Measurements from ENCODE around the gene FHOD3. TPM values are rescaled to one million over a fixed set of nuclear protein-coding genes. Genes with fewer than 3 reads are reported as not detected.

FHOD3 gene
- total and polyA plus RNA-seq, 2 experiments from 2014 or later = 2.7 to 8.7 TPM

DNA sequence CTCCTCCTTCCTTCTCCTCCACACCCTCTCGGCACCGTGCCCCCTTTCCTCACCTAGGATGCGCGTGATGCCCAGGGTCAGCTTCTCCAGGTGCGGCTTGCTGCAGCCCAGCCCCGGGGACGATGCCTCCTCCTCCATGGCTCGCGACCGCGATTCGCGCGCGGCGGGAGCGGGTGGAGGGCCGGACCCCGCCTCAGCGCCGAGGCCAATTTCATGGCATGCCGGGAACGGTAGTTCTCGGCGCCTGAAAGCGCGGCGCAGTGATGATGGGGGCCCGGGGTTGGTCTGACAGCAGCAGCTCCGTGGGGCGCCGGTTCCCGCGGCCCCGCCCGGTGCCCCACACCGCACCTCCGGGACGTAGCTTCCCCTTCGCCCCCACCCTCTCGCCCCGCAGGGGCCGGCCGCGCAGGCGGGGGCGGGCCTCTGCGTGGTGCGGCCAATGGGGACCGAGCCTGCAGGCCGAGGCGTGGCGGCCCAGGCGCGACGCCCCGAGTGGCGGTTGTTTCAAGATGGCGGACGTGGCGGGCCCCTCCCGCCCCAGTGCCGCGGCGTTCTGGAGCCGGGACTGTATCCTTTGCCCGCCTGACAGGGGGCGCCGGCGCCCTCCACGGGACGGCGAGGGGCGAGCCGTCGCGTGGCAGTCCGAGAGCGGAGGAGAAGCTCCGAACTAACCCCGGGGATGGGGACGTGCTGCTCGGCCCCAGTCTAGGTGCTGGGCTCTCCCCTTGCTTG lies 531.3 kb downstream of the FHOD3 start, which contains the start of the genes KIAA1328 and TPGS2:
Gene KIAA1328, plus strand, starts transcription at position 498 of the 732 bp plus-strand sequence. Its CDS starts 12 bp downstream, at position 510.
Gene TPGS2, minus strand, starts transcription at position 373 of the 732 bp plus-strand sequence. Its CDS starts 235 bp downstream, at position 138.
- H3K4me1 Mint-ChIP-seq = peaks cover 18% of the 10 kb centered on the region
- Histone ChIP-seq H4K20me1 (replicated peaks; ENCODE audit: insufficient read depth) (0 out of 2 replicates have a peak, but pooled peaks cover 6% of the 10 kb centered on the region), H3K9me2 (ENCODE audit: insufficient read depth) (no peaks in the 10 kb centered on the region), H3K4me3 (peak within 1 kb of the TSS; percentile 95), H3K27ac (ENCODE audit: low read depth) (peak within 1 kb of the TSS; percentile 88), H3K4me2 (peak within 1 kb of the TSS; percentile 79), H3K4me1 (ENCODE audit: insufficient read depth) (no peaks in the 10 kb centered on the region), H3K79me2 (replicated peaks; ENCODE audit: insufficient read depth) (peaks cover 31% of the 10 kb centered on the region), H3K27me3 (ENCODE audit: insufficient read depth) (no peaks in the 10 kb centered on the region), H3F3A (replicated peaks; ENCODE audit: low read depth) (no peaks in the 10 kb centered on the region; the same call in 1 of the 2 replicates), H2AFZ (peak within 1 kb of the TSS; percentile 99), H3K36me3 (ENCODE audit: insufficient read depth) (0 out of 2 replicates have a peak, but pooled peaks cover 2% of the 10 kb centered on the region)
- H3K4me3 Mint-ChIP-seq = peak within 1 kb of the TSS; percentile 100
- H3K27ac Mint-ChIP-seq = peak within 1 kb of the TSS; percentile 97
- peak; percentile 87 for ATAC-seq
- H3K36me3 Mint-ChIP-seq (ENCODE audit: low read depth) = peaks cover 18% of the 10 kb centered on the region
- no peaks in the 10 kb centered on the region for H3K9me3 Mint-ChIP-seq
- no peak for TF ChIP-seq STAT1 (IDR thresholded peaks at IDR 0.05; ENCODE audit: unreplicated experiment)
- TF ChIP-seq, protein P1, sequence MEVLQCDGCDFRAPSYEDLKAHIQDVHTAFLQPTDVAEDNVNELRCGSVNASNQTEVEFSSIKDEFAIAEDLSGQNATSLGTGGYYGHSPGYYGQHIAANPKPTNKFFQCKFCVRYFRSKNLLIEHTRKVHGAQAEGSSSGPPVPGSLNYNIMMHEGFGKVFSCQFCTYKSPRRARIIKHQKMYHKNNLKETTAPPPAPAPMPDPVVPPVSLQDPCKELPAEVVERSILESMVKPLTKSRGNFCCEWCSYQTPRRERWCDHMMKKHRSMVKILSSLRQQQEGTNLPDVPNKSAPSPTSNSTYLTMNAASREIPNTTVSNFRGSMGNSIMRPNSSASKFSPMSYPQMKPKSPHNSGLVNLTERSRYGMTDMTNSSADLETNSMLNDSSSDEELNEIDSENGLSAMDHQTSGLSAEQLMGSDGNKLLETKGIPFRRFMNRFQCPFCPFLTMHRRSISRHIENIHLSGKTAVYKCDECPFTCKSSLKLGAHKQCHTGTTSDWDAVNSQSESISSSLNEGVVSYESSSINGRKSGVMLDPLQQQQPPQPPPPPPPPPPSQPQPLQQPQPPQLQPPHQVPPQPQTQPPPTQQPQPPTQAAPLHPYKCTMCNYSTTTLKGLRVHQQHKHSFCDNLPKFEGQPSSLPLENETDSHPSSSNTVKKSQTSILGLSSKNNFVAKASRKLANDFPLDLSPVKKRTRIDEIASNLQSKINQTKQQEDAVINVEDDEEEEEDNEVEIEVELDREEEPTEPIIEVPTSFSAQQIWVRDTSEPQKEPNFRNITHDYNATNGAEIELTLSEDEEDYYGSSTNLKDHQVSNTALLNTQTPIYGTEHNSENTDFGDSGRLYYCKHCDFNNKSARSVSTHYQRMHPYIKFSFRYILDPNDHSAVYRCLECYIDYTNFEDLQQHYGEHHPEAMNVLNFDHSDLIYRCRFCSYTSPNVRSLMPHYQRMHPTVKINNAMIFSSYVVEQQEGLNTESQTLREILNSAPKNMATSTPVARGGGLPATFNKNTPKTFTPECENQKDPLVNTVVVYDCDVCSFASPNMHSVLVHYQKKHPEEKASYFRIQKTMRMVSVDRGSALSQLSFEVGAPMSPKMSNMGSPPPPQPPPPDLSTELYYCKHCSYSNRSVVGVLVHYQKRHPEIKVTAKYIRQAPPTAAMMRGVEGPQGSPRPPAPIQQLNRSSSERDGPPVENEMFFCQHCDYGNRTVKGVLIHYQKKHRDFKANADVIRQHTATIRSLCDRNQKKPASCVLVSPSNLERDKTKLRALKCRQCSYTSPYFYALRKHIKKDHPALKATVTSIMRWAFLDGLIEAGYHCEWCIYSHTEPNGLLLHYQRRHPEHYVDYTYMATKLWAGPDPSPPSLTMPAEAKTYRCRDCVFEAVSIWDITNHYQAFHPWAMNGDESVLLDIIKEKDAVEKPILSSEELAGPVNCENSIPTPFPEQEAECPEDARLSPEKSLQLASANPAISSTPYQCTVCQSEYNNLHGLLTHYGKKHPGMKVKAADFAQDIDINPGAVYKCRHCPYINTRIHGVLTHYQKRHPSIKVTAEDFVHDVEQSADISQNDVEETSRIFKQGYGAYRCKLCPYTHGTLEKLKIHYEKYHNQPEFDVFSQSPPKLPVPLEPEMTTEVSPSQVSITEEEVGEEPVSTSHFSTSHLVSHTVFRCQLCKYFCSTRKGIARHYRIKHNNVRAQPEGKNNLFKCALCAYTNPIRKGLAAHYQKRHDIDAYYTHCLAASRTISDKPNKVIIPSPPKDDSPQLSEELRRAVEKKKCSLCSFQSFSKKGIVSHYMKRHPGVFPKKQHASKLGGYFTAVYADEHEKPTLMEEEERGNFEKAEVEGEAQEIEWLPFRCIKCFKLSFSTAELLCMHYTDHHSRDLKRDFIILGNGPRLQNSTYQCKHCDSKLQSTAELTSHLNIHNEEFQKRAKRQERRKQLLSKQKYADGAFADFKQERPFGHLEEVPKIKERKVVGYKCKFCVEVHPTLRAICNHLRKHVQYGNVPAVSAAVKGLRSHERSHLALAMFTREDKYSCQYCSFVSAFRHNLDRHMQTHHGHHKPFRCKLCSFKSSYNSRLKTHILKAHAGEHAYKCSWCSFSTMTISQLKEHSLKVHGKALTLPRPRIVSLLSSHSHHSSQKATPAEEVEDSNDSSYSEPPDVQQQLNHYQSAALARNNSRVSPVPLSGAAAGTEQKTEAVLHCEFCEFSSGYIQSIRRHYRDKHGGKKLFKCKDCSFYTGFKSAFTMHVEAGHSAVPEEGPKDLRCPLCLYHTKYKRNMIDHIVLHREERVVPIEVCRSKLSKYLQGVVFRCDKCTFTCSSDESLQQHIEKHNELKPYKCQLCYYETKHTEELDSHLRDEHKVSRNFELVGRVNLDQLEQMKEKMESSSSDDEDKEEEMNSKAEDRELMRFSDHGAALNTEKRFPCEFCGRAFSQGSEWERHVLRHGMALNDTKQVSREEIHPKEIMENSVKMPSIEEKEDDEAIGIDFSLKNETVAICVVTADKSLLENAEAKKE (CRISPR knock-in tag; IDR thresholded peaks at IDR 0.05) = peak; percentile 33; the same call in 1 of the 2 replicates
- no peak for TF ChIP-seq JUNB (IDR thresholded peaks at IDR 0.05; ENCODE audit: unreplicated experiment)
- TF ChIP-seq ZNF114 (CRISPR knock-in tag; IDR thresholded peaks at IDR 0.05) = peak; percentile 76; the same call in 1 of the 2 replicates
- TF ChIP-seq CREB1 (CRISPR knock-in tag; IDR thresholded peaks at IDR 0.05; ENCODE audit: low read depth) = peak; percentile 81
- TF ChIP-seq POLR2AphosphoS5 (IDR thresholded peaks at IDR 0.05; ENCODE audit: low read depth) = peak; percentile 82
- 0 out of 2 replicates have a peak, but pooled peaks have one; percentile 56 for TF ChIP-seq ETS1 (IDR thresholded peaks at IDR 0.05)
- TF ChIP-seq, protein P2, sequence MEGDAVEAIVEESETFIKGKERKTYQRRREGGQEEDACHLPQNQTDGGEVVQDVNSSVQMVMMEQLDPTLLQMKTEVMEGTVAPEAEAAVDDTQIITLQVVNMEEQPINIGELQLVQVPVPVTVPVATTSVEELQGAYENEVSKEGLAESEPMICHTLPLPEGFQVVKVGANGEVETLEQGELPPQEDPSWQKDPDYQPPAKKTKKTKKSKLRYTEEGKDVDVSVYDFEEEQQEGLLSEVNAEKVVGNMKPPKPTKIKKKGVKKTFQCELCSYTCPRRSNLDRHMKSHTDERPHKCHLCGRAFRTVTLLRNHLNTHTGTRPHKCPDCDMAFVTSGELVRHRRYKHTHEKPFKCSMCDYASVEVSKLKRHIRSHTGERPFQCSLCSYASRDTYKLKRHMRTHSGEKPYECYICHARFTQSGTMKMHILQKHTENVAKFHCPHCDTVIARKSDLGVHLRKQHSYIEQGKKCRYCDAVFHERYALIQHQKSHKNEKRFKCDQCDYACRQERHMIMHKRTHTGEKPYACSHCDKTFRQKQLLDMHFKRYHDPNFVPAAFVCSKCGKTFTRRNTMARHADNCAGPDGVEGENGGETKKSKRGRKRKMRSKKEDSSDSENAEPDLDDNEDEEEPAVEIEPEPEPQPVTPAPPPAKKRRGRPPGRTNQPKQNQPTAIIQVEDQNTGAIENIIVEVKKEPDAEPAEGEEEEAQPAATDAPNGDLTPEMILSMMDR (conservative IDR thresholded peaks at IDR 0.05; ENCODE audit: low read depth in 2 of 2) = peak; percentile 52 to 69
- TF ChIP-seq EZH2phosphoT487 (IDR thresholded peaks at IDR 0.05; ENCODE audit: unreplicated experiment) = no peak
- TF ChIP-seq NANOG (IDR thresholded peaks at IDR 0.05; ENCODE audit: borderline replicate concordance) = no peak
- TF ChIP-seq ZNF331 (CRISPR knock-in tag; IDR thresholded peaks at IDR 0.05; ENCODE audit: low read depth) = peak; percentile 58; the same call in 1 of the 2 replicates
- H3K27me3 Mint-ChIP-seq (ENCODE audit: insufficient read depth, low read depth, poor library complexity) = no peaks in the 10 kb centered on the region
- peak; percentile 88 for DNase-seq (ENCODE audit: low spot score)
